Fibroblast of upper back skin (primary cell): ENCODE measurements around the gene TTC13.
"Not testable (repeated sequence)": the region's sequence is repeated elsewhere in the genome, so short reads cannot be mapped to it uniquely, and the experiment has no call there.

Source experiments
- DNase-seq: peaks from one replicate; pipeline ENCODE4 v3.0.0-alpha.2; 2013

Gene TTC13, protein sequence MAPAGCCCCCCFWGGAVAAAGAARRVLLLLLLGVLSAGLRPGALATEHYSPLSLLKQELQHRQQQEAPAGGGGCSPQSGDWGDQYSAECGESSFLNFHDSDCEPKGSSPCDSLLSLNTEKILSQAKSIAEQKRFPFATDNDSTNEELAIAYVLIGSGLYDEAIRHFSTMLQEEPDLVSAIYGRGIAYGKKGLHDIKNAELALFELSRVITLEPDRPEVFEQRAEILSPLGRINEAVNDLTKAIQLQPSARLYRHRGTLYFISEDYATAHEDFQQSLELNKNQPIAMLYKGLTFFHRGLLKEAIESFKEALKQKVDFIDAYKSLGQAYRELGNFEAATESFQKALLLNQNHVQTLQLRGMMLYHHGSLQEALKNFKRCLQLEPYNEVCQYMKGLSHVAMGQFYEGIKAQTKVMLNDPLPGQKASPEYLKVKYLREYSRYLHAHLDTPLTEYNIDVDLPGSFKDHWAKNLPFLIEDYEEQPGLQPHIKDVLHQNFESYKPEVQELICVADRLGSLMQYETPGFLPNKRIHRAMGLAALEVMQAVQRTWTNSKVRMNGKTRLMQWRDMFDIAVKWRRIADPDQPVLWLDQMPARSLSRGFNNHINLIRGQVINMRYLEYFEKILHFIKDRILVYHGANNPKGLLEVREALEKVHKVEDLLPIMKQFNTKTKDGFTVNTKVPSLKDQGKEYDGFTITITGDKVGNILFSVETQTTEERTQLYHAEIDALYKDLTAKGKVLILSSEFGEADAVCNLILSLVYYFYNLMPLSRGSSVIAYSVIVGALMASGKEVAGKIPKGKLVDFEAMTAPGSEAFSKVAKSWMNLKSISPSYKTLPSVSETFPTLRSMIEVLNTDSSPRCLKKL

GRCh38 chr1:230978491-230979388 lies at the start of gene TTC13, which contains the start of gene ARV1:
TSS of gene TTC13 (minus strand) at chr1:230978861. CDS start at chr1:230978830, 31 bp downstream.
TSS of gene ARV1 (plus strand) at chr1:230979094. CDS start at chr1:230979106, 12 bp downstream.
- DNase-seq = peak; percentile 96

GRCh38 chr1:231027971-231028370 lies 49.3 kb upstream of the TTC13 start:
- no peak for DNase-seq

GRCh38 chr1:231027136-231027925 lies 48.7 kb upstream of the TTC13 start:
- DNase-seq = no peak

DNA sequence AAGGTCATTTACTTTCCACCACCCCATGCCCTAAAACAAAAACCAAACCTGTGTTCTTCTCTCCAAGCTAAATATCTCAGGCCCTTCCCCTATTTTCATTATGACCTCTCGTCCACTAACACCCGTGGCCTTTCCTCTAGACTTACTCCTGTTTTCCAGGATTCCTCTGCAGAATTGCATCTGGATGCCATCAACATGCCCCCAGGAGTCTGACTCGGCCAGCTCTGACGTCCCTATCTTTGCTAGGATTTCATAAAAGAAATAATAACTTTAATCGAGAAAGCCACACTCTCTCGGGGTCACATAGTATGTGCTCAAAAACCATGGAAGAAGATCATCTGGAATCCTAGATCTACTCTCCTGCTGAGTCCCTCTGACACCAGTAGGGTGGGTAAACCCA lies 47.9 kb upstream of the TTC13 start:
- DNase-seq = no peak

GRCh38 chr1:231023150-231023549 lies 44.5 kb upstream of the TTC13 start:
- no peak for DNase-seq

DNA sequence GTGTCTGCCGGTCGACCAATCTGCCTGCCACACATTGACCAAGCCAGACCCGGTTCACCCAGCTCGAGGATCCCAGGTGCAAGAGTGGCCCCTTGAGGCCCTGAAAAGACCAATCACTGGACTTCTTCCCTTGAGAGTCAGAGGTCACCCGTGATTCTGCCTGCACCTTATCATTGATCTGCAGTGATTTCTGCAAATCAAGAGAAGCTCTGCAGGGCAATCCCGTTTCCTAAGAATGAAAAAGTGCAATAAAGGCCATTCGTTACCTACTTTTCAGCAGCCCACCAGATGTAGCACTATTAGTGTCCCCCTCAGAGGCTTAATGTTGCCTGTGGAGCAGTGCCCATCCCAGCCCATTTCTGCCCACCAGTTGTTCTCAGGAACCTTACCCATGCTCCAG lies 43.9 kb upstream of the TTC13 start:
- DNase-seq = not testable (repeated sequence)

DNA sequence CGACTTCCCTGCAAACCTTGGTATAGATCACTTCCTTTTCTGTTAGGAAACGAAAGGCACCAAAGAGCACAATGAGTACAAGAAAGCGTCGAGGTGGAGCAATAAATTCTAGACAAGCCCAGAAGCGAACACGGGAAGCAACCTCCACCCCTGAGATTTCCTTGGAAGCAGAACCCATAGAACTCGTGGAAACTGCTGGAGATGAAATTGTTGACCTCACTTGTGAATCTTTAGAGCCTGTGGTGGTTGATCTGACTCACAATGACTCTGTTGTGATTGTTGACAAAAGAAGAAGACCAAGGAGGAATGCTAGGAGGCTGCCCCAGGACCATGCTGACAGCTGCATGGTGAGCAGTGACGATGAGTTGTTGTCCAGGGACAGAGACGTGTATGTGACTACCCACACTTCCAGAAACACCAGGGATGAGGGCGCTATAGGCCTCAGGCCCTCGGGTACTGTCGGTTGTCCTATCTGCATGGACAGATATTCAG lies 42.9 kb upstream of the TTC13 start:
- DNase-seq = no peak

DNA sequence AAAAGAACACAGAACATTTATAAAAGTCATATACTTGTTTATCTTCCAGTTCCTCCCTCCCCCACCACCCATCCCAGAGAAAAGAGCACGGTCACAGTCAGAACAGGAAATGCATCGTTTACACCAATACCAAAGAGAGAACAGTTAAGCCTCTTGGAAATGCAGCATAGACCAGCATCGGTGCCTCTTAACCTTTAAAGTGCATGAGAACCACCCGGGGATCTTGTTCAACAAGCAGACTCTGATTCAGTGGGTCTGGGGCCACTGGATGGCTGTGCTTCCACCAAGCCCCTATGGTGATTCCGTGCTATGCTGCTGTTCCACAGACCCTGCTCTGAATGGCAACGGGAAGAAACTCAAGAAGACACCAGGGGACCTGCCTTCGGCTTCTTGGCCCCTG lies 42.2 kb upstream of the TTC13 start:
- DNase-seq = no peak

GRCh38 chr1:231020139-231020601 lies 41.5 kb upstream of the TTC13 start:
- DNase-seq = no peak

GRCh38 chr1:231019711-231020110 lies 41.0 kb upstream of the TTC13 start:
- no peak for DNase-seq

DNA sequence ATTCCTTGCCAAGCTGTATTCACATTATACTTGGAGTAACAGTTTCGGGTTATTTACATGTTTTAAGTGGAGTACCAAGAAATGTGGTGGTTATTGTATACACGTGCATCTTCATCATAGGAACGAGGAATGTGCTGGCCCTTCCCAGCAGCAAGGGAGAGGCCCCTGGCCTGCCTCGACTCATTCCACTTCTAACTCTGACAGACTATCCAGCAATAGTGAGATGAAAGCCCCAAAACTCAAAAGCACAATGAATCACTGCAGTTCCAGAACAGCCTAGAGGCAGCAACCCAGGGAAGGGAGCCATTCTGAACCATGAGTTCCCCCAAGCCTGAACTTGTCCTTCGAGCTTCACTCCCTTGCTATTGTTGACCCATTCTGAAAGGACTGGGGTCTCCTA lies 38.3 kb upstream of the TTC13 start:
- no peak for DNase-seq

DNA sequence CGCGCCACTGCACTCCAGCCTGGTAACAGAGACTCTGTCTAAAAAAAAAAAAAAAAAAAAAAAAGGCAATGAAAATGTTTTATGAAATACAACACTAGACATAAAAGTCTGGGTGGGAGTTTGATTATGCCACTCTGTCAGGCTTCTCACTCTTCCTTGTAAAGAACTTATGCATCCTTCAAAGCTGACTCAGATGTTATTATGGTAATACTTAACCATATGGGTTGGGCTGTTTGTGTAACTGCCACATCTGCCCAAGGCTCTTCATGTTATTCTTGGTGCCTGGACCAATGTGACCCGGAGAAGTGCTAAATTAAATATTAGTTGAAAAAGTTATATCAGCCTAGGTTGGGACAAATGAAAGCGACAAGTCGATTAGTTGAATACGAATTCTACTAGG lies 37.6 kb upstream of the TTC13 start:
- DNase-seq = no peak

GRCh38 chr1:231013391-231014015 lies 34.8 kb upstream of the TTC13 start:
- no peak for DNase-seq

DNA sequence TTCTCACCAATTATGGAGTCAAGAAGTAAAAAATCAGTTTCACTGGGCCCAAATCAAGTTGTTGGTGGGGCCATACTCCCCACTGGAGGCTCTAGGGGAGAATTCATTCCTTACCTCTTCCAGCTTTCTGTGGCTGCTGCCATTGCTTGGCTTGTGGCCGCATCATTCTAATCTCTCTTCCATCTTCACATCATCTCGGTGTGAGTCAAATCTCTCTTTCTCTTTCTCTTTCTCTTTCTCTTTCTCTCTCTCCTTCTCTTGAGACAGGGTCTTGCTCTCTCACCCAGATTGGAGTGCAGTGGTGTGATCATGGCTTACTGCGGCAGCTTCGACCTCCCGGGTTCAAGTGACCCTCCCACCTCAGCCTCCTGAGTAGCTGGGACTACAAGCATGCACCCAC lies 33.3 kb upstream of the TTC13 start:
- DNase-seq = no peak

DNA sequence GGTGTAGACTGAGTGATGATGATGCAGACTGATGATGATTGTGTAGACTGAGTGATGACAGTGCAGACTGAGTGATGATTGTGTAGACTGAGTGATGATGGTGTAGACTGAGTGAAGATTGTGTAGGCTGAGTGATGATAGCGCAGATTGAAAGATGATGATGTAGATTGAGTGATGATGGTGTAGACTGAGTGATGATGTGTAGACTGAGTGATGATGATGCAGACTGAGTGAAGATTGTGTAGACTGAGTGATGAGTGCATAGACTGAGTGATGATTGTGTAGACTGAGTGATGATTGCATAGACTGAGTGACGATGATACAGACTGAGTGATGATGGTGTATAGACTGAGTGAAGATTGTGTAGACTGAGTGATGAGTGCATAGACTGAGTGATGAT lies 32.7 kb upstream of the TTC13 start:
- DNase-seq = no peak

GRCh38 chr1:231007535-231007934 lies 28.9 kb upstream of the TTC13 start:
- not testable (repeated sequence) for DNase-seq

- no peak for DNase-seq
Measured at GRCh38 chr1:231001892-231002291, 23.2 kb upstream of the TTC13 start.

GRCh38 chr1:231000639-231001038 lies 22.0 kb upstream of the TTC13 start:
- DNase-seq = no peak

DNA sequence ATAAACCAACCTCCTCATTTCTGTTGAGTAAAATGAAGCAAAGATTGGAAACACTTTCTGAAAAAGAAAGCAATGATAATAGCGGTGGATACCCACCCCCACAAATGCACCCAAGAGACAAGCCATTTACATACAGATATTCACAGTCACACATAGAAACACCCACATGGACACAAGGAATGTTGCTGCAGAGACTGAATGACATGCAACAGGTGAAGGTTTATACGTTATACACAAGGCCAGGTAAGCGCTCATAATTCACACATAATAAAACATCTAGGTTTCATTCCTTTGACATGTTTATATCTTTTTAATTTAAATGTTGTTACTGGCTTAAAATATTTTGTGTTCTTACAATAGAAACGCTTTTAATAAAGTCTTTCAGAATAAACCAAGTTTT lies 21.5 kb upstream of the TTC13 start:
- DNase-seq = no peak

- DNase-seq = no peak
Measured at GRCh38 chr1:230994860-230995259, 16.2 kb upstream of the TTC13 start.

DNA sequence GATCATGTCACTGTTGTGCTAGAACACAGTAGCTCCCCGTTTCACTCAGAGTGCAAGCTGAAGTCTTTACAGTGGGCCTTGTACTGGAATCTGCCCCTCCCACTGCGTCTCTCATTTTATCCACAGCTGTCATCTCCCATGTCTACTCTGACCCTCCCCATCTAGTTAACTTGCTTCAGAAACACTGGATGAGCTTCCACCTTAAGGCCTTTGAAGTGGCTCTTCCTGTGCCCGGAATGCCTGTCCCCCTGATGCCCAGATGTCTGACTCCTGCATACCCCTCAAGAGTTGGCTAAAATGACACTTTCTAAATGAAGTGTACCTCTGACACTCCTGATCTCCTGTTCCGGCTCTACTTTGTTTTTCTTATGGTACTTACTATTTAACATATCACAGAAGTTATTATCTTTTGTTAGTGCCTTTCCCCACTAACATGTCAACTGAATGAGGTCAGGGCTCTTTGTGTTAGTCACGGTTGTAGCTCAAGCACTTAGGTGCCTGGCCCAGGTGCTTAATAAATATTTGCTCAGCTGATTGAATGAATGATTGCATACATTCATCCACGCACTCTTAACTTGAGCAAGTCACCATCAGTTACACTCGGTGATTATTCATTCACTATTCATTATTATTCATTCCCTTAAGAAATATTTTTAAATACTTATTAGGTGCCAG lies 13.6 kb upstream of the TTC13 start:
- no peak for DNase-seq
